Thyroid gland (tissue), 4 donors: ENCODE data around the gene CPXM1. TPM values are rescaled to one million over a fixed set of nuclear protein-coding genes. Genes with fewer than 3 reads are reported as not detected.

ENCODE experiments used
- DNase-seq, 2 donors: peaks; one replicate each; pipeline ENCODE4 v3.0.0-alpha.2; 2019
- H3K27ac ChIP-seq, 3 donors: fragments of 200-600 bp; sonication (generic); 1 replicate in 2 of 3; 2 replicates in 1 of 3; pipeline ENCODE4 v1.5.1; 2016 to 2019; ENCODE audit warnings: mild to moderate bottlenecking in 1 of 3, moderate library complexity in 1 of 3
- H3K27me3 ChIP-seq: fragments of 200-600 bp; sonication (generic); one replicate; pipeline ENCODE4 v1.5.1; 2019
- H3K36me3 ChIP-seq, 2 donors: fragments of 200-600 bp; sonication (generic); one replicate each; pipeline ENCODE4 v1.5.1; 2016 to 2019
- H3K4me1 ChIP-seq, 2 donors: fragments of 200-600 bp; sonication (generic); one replicate each; pipeline ENCODE4 v1.5.1; 2017 to 2019
- H3K4me3 ChIP-seq, 3 donors: fragments of 200-600 bp; sonication (generic); replicated peaks in 1 of 3; 1 replicate in 2 of 3; 2 replicates in 1 of 3; pipeline ENCODE4 v1.5.1; 2016; ENCODE audit warnings: mild to moderate bottlenecking in 1 of 3
- H3K9me3 ChIP-seq: fragments of 200-600 bp; sonication (generic); one replicate; pipeline ENCODE4 v1.5.1; 2017
- CTCF ChIP-seq, 6 experiments: fragments of 200-600 bp in 3 of 6; fragments of 450-650 bp in 3 of 6; sonication (generic) in 3 of 6; IDR thresholded peaks; one replicate each; pipeline ENCODE4 v1.5.1; 2016 to 2019; ENCODE audit warnings: antibody characterized with exemption in 6 of 6, mild to moderate bottlenecking in 2 of 6, inconsistent platforms in 1 of 6, moderate library complexity in 1 of 6
- POLR2A ChIP-seq, 2 donors: fragments of 450-650 bp; IDR thresholded peaks; one replicate each; pipeline ENCODE4 v1.6.1; 2017; ENCODE audit warnings: antibody characterized with exemption in 2 of 2, mild to moderate bottlenecking in 2 of 2, moderate library complexity in 1 of 2
- WGBS, 2 donors: methylation state at CpG; one replicate each; pipeline ENCODE4 v1.1.5; 2017; 5-methylcytosine and 5-hydroxymethylcytosine counted together
- intact Hi-C: fragments of 100-400 bp; cut with DNase I; formaldehyde crosslinking; loops from one replicate; pipeline ENCODE4 v1.15.1; 2023
- total RNA-seq, 4 donors: library from RNA; depleted of rRNA; stranded (reverse); fragments of >200 nt; gene quantifications; one replicate each; pipeline ENCODE4 v1.2.3, GENCODE V29; 2016

The CPXM1 gene
- total RNA-seq, 4 donors from 2014 or later: 1.3 to 38.5 (median 16.5) TPM

GRCh38 chr20:2840967-2841531, 40.6 kb upstream of the CPXM1 start:
- Histone ChIP-seq H3K27ac (peak overlapping the region in 2 of 3 donors; percentile 88 to 92), H3K4me1 (peaks cover 17 to 25% of the 10 kb centered on the region in 2 donors), H3K27me3 (no peaks in the 10 kb centered on the region), H3K4me3 (peak overlapping the region; percentile 73 to 99 (median 75)), H3K36me3 (peaks cover 0 to 8% of the 10 kb centered on the region in 2 donors), H3K9me3 (no peaks in the 10 kb centered on the region)
- peak; percentile 41 to 59 for DNase-seq
- intact Hi-C loops: loop anchor here (5.0 to 10.0 kb wide), 2 partner anchors 86 to 149 kb away; partner anchors contain the start of gene EBF4
- WGBS, 2 donors: 9 to 14% methylated on average over 18 to 24 of the region's 33 CpGs
- no peak for TF ChIP-seq CTCF (IDR thresholded peaks at IDR 0.05)
- no peak for TF ChIP-seq POLR2A (IDR thresholded peaks at IDR 0.05)

- WGBS, 2 donors: 1 to 2% methylated on average over 19 to 33 of the region's 98 CpGs
- Histone ChIP-seq H3K4me1 (peaks cover 17 to 25% of the 10 kb centered on the region in 2 donors), H3K27ac (peak within 1 kb of the TSS; percentile 88 to 92 (median 91)), H3K4me3 (peak within 1 kb of the TSS; percentile 75 to 100 (median 99)), H3K36me3 (peaks cover 0 to 8% of the 10 kb centered on the region in 2 donors), H3K9me3 (no peaks in the 10 kb centered on the region), H3K27me3 (no peaks in the 10 kb centered on the region)
- intact Hi-C loops: loop anchor here (5.0 to 10.0 kb wide), 2 partner anchors 86 to 148 kb away; partner anchors contain the start of gene EBF4
- DNase-seq: peak; percentile 89 to 90
- TF ChIP-seq POLR2A (IDR thresholded peaks at IDR 0.05) (peak in 1 of 2 donors; percentile 64), CTCF (IDR thresholded peaks at IDR 0.05) (no peak)
Observed at GRCh38 chr20:2840138-2840966, 39.9 kb upstream of the CPXM1 start, which contains the start of the genes PCED1A and VPS16. PCED1A (minus strand) TSS chr20:2840655; CDS start chr20:2839912, 743 bp downstream. VPS16 (plus strand) TSS chr20:2840745; CDS start chr20:2840775, 30 bp downstream.

- H3K27ac ChIP-seq: peak overlapping the region in 2 of 3 donors; percentile 88 to 92
- peak overlapping the region; percentile 75 to 100 (median 99) for H3K4me3 ChIP-seq
- H3K4me1 ChIP-seq: peaks cover 17 to 25% of the 10 kb centered on the region in 2 donors
- H3K27me3 ChIP-seq: no peaks in the 10 kb centered on the region
- WGBS, 2 donors: 90 to 96% methylated on average over 9 to 16 of the region's 21 CpGs
- H3K9me3 ChIP-seq: no peaks in the 10 kb centered on the region
- intact Hi-C loops: loop anchor here (5.0 to 10.0 kb wide), 2 partner anchors 85 to 147 kb away; partner anchors contain the start of gene EBF4
- no peak for DNase-seq
- H3K36me3 ChIP-seq: peaks cover 0 to 8% of the 10 kb centered on the region in 2 donors
- TF ChIP-seq POLR2A (IDR thresholded peaks at IDR 0.05) (no peak), CTCF (IDR thresholded peaks at IDR 0.05) (no peak)
Observed at GRCh38 chr20:2839732-2840137, 39.3 kb upstream of the CPXM1 start.

- TF ChIP-seq CTCF (IDR thresholded peaks at IDR 0.05) (no peak), POLR2A (IDR thresholded peaks at IDR 0.05) (no peak)
- WGBS, 2 donors: 94 to 96% methylated on average over 14 to 15 of the region's 15 CpGs
- peaks cover 17 to 25% of the 10 kb centered on the region in 2 donors for H3K4me1 ChIP-seq
- intact Hi-C loops: no loop called here
- H3K27me3 ChIP-seq: no peaks in the 10 kb centered on the region
- H3K36me3 ChIP-seq: peaks cover 0 to 8% of the 10 kb centered on the region in 2 donors
- DNase-seq: no peak
- no peak overlapping the region for H3K27ac ChIP-seq
- H3K4me3 ChIP-seq: no peak overlapping the region
- H3K9me3 ChIP-seq: no peaks in the 10 kb centered on the region
Observed at GRCh38 chr20:2838847-2839671, 38.6 kb upstream of the CPXM1 start.
